Ovary (tissue), 3 donors: ENCODE data around the gene CRPPA.

Experiments used
- POLR2A ChIP-seq: fragments of 450-650 bp; IDR thresholded peaks from one replicate; pipeline ENCODE4 v1.6.1; 2017; ENCODE audit warnings: antibody characterized with exemption, mild to moderate bottlenecking, moderate library complexity
- TF ChIP-seq, protein P1 (sequence below), 3 donors: fragments of 450-650 bp in 2 of 3; fragments of 200-600 bp in 1 of 3; IDR thresholded peaks; one replicate each; pipeline versions ENCODE4 v1.5.1 to v1.8.0; 2016 to 2022; ENCODE audit warnings: antibody characterized with exemption in 3 of 3, mild to moderate bottlenecking in 1 of 3
- donor health status: DM: no; HTN: no; CAD: no.

DNA sequence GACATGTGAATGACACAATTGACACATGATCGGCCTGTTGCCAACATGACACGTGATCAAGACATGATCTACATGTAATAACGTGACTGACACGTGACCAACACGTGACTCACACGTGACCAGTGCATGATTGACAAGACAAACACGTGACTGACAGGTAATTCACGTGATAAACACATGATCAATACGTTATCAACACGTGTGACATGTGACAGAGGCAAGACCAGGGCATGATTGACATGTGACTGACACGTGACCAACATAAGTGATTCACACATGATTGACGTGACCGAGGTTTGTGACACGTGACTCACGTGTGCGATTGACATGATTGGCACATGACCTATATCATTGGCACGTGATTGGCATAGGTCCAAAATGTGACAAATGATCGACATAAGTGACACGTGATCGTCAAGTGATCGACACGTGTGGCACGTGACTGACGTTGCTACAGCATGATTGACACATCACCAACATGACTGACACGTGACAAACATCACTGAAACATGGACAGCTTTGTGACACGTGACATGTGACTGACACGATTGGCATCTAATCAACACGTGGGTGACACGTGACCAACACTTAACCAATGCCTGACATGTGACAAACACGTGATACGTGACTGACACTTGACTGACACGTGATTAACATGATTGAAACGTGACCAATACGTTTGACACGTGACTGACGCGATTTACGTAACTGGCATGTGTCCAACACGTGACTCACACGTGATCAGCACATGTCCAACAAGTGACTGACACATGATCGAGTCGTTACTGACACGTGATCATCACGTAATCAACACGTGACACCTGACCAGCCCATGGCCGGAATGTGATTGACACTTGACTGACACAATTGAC, 23.0 kb downstream of the CRPPA start:
- TF ChIP-seq POLR2A = no peak
- TF ChIP-seq, protein P1, sequence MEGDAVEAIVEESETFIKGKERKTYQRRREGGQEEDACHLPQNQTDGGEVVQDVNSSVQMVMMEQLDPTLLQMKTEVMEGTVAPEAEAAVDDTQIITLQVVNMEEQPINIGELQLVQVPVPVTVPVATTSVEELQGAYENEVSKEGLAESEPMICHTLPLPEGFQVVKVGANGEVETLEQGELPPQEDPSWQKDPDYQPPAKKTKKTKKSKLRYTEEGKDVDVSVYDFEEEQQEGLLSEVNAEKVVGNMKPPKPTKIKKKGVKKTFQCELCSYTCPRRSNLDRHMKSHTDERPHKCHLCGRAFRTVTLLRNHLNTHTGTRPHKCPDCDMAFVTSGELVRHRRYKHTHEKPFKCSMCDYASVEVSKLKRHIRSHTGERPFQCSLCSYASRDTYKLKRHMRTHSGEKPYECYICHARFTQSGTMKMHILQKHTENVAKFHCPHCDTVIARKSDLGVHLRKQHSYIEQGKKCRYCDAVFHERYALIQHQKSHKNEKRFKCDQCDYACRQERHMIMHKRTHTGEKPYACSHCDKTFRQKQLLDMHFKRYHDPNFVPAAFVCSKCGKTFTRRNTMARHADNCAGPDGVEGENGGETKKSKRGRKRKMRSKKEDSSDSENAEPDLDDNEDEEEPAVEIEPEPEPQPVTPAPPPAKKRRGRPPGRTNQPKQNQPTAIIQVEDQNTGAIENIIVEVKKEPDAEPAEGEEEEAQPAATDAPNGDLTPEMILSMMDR (IDR thresholded peaks at IDR 0.05) = no peak
